Measurements from ENCODE around the gene DUSP10. TPM values are rescaled to one million over a fixed set of nuclear protein-coding genes. Genes with fewer than 3 reads are reported as not detected.

Gene DUSP10
- total RNA-seq, 1 experiment from 2014 or later: 6.2 TPM

GRCh38 chr1:221714227-221715152 is 27.4 kb downstream of the DUSP10 start:
- CTCF ChIA-PET: no interaction called here
- no peak overlapping the region for H3K4me2 ChIP-seq (ENCODE audit: low read length)

GRCh38 chr1:221712776-221713431 is 29.0 kb downstream of the DUSP10 start:
- Histone ChIP-seq H3K4me3 (ENCODE audit: low read length) (no peak overlapping the region), H3K27me3 (ENCODE audit: low read length) (no peaks in the 10 kb centered on the region), H4K20me1 (ENCODE audit: low read length) (no peaks in the 10 kb centered on the region), H3K4me1 (ENCODE audit: insufficient read depth, low read length) (peaks cover 34% of the 10 kb centered on the region), H3K4me2 (ENCODE audit: low read length) (no peak overlapping the region), H3K9ac (ENCODE audit: low read length) (no peak overlapping the region), H3F3A (ENCODE audit: low read length, unreplicated experiment) (no peaks in the 10 kb centered on the region), H2AFZ (ENCODE audit: low read length) (no peak overlapping the region), H3K9me3 (ENCODE audit: low read length) (no peaks in the 10 kb centered on the region), H3K79me2 (ENCODE audit: low read length) (no peaks in the 10 kb centered on the region), H3K27ac (ENCODE audit: low read length) (peak overlapping the region; percentile 34), H3K36me3 (ENCODE audit: low read depth, low read length) (no peaks in the 10 kb centered on the region), H3K9me2 (replicated peaks; ENCODE audit: low read length) (no peaks in the 10 kb centered on the region)
- POLR2A ChIA-PET (ENCODE audit: unreplicated experiment): no interaction called here
- ATAC-seq (no peak), DNase-seq (peak; percentile 25)
- BruUV-seq (replicated peaks): no TSS peak
- TF ChIP-seq EZH2phosphoT487 (IDR thresholded peaks at IDR 0.05; ENCODE audit: borderline replicate concordance, low read length): no peak
- no peak for TF ChIP-seq EZH2 (IDR thresholded peaks at IDR 0.05; ENCODE audit: low read length, unreplicated experiment)
- TF ChIP-seq CTCF (conservative IDR thresholded peaks at IDR 0.05; ENCODE audit: low read depth, low read length): no peak
- intact Hi-C loops (cut with micrococcal nuclease): loop anchor here (10.0 kb wide), 1 partner anchor 922 kb away; no protein-coding TSS in a partner anchor
- CTCF ChIA-PET: no interaction called here

More at GRCh38 chr1:221714227-221715152, 27.4 kb downstream of the DUSP10 start:
- POLR2A ChIA-PET (ENCODE audit: unreplicated experiment): no interaction called here
- ATAC-seq: no peak
- Histone ChIP-seq H4K20me1 (ENCODE audit: low read length) (no peaks in the 10 kb centered on the region), H3K36me3 (ENCODE audit: low read depth, low read length) (no peaks in the 10 kb centered on the region), H3K4me3 (ENCODE audit: low read length) (no peak overlapping the region), H3K9me3 (ENCODE audit: low read length) (no peaks in the 10 kb centered on the region), H3K79me2 (ENCODE audit: low read length) (no peaks in the 10 kb centered on the region), H2AFZ (ENCODE audit: low read length) (no peak overlapping the region), H3K9me2 (replicated peaks; ENCODE audit: low read length) (no peaks in the 10 kb centered on the region), H3K4me1 (ENCODE audit: insufficient read depth, low read length) (peaks cover 47% of the 10 kb centered on the region), H3F3A (ENCODE audit: low read length, unreplicated experiment) (no peaks in the 10 kb centered on the region), H3K9ac (ENCODE audit: low read length) (no peak overlapping the region), H3K27ac (ENCODE audit: low read length) (no peak overlapping the region), H3K27me3 (ENCODE audit: low read length) (no peaks in the 10 kb centered on the region)
- DNase-seq: no peak
- BruUV-seq (replicated peaks): no TSS peak
- intact Hi-C loops (cut with micrococcal nuclease): loop anchor here (1.0 to 10.0 kb wide), 3 partner anchors 12 to 920 kb away; no protein-coding TSS in a partner anchor
- TF ChIP-seq CTCF (conservative IDR thresholded peaks at IDR 0.05; ENCODE audit: low read depth, low read length) (no peak), EZH2phosphoT487 (IDR thresholded peaks at IDR 0.05; ENCODE audit: borderline replicate concordance, low read length) (no peak), EZH2 (IDR thresholded peaks at IDR 0.05; ENCODE audit: low read length, unreplicated experiment) (no peak)

All from PC-3 (cell line).